22Rv1 (cell line): ENCODE measurements around the gene UBAP1.

Experiments
- CTCF ChIP-seq: fragments of 450-650 bp; IDR thresholded peaks from 2 replicates; pipeline ENCODE4 v1.5.1; 2017; ENCODE audit warnings: mild to moderate bottlenecking
- ZFX ChIP-seq: fragments of 450-650 bp; IDR thresholded peaks from 2 replicates; pipeline ENCODE4 v1.6.1; 2017; ENCODE audit warnings: antibody characterized with exemption, borderline replicate concordance

- TF ChIP-seq CTCF (no peak), ZFX (no peak)
Observed at GRCh38 chr9:34252016-34252415, 73.2 kb downstream of the UBAP1 start.
